GM12875 (cell line): ENCODE measurements around the gene SPA17.

Source experiments
- H3K4me3 ChIP-seq: one replicate; pipeline ENCODE4 v1.5.1; 2011; ENCODE audit warnings: low read depth, low read length, control low read depth
- CTCF ChIP-seq: IDR thresholded peaks from 2 replicates; pipeline ENCODE4 v1.5.1; 2011; ENCODE audit warnings: low read depth, mild to moderate bottlenecking, control low read depth, inconsistent platforms, low read length, moderate library complexity, borderline replicate concordance; ENCODE audit not compliant: insufficient read depth

SPA17 gene

DNA sequence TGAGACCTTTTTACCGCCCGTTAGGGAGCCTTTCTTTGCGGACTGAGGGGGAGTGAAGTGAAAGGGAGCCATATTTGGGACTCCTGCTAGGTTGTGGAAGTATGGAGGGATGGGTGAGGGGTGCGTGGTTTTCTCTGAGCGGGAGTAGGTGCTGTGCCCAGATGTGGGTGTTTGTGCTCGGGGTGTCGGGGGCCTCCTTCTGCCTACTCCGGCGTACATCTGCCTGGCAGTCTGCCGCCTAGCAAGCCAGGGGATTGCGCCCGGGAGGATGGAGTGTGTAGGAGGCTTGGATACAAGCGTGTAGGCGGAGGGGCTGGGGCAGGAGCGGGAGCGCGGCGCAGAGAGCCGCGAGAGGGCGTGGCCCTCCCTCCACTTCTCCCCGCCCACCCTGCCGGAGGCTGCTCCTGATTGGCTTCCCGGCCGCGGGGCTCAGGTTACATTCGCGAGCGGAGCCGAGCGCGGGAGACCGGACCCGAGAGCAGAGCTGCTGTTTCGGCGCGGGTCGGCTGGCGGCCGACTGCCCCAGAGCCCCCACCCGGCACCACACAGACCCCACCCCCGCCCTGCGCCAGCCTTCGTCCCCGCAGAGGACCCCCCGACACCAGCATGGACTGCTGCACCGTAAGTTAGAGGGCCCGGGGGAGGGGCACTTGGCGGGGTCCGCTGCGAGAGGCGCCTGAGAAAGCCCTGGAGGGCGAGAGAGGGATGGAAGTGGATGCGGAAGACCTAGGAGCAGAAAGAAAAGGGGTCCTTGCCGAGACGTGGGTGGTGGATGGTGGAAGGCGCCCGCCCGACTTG is 66.0 kb downstream of the SPA17 start, which contains the start of gene NRGN:
Gene NRGN (plus strand): TSS at position 464 of the 798 bp plus-strand sequence. CDS start 143 bp downstream, at position 607.
- H3K4me3 ChIP-seq, result peak within 1 kb of the TSS; percentile 43
- TF ChIP-seq CTCF, result no peak

- TF ChIP-seq CTCF, result 0 out of 2 replicates have a peak, but pooled peaks have one; percentile 26
- H3K4me3 ChIP-seq, result peak overlapping the region; percentile 43
Observed at GRCh38 chr11:124740277-124740882, 66.7 kb downstream of the SPA17 start.

GRCh38 chr11:124742555-124742954 is 68.9 kb downstream of the SPA17 start:
- TF ChIP-seq CTCF, result no peak

GRCh38 chr11:124743050-124743449 is 69.3 kb downstream of the SPA17 start:
- H3K4me3 ChIP-seq, result no peak overlapping the region
- no peak for TF ChIP-seq CTCF

More at GRCh38 chr11:124742555-124742954, 68.9 kb downstream of the SPA17 start:
- no peak overlapping the region for H3K4me3 ChIP-seq

- TF ChIP-seq CTCF, result no peak
- H3K4me3 ChIP-seq, result no peak overlapping the region
Observed at GRCh38 chr11:124745270-124745834, 71.6 kb downstream of the SPA17 start.

DNA sequence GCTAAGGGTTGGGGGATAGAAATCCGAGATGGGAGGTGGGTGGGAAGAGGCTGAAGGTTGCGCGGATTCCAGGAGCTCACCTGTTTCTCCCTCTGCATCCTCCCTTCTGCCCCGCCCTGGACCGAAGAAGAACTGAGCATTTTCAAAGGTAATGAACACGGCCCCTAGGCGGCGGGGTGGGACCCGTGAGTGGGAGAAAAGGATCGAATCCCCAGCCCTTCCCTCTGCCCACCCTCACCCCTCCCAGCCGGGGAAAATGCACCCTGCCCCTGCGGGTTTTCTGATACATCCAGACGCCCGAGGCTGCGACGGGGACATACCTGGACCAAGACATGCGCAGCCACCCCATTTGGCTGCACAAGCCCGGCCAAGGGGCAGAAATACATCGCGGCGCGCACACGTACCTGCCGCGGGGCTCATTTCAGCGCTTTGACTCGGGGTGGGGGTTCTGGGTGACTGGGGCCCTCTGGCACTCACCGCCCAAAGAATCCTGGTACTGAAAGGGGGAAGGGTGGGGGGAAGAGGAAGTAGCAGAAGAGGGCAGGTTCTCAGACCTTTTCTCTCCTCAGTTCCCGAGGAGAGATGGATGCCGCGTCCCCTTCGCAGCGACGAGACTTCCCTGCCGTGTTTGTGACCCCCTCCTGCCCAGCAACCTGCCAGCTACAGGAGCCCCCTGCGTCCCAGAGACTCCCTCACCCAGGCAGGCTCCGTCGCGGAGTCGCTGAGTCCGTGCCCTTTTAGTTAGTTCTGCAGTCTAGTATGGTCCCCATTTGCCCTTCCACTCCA is 72.3 kb downstream of the SPA17 start:
- H3K4me3 ChIP-seq, result peak overlapping the region; percentile 68
- TF ChIP-seq CTCF, result peak; percentile 54
